SH-SY5Y (cell line): Measurements from ENCODE around the gene SKAP1.

Source experiments
- GATA2 ChIP-seq: IDR thresholded peaks from 2 replicates; pipeline ENCODE4 v1.6.1; 2011; ENCODE audit warnings: mild to moderate bottlenecking, low read depth, low read length
- GATA3 ChIP-seq: IDR thresholded peaks from 2 replicates; pipeline ENCODE4 v1.6.1; 2011; ENCODE audit warnings: low read depth, mild to moderate bottlenecking, low read length, moderate library complexity

GRCh38 chr17:48314716-48315115 lies 115.3 kb downstream of the SKAP1 start:
- TF ChIP-seq GATA2 (no peak), GATA3 (no peak)
